Activated T-cell treated with anti-CD3 and anti-CD28 coated beads, Interleukin-2, amount 50 U/mL, for 24 hours (primary cell): Measurements from ENCODE around the gene CSRP1.
"Not testable (repeated sequence)": the region's sequence is repeated elsewhere in the genome, so short reads cannot be mapped to it uniquely, and the experiment has no call there.

Source experiments
- DNase-seq: peaks from one replicate; pipeline ENCODE4 v3.0.0-alpha.2; 2020
- H3K27ac Mint-ChIP-seq: 2 replicates; pipeline ENCODE4 v1.8.0; 2020; ENCODE audit warnings: mild to moderate bottlenecking, mixed read lengths
- H3K27me3 Mint-ChIP-seq: 2 replicates; pipeline ENCODE4 v1.8.0; 2020; ENCODE audit warnings: mixed read lengths
- H3K36me3 Mint-ChIP-seq: 2 replicates; pipeline ENCODE4 v1.8.0; 2020; ENCODE audit warnings: low read depth, mixed read lengths
- H3K4me1 Mint-ChIP-seq: 2 replicates; pipeline ENCODE4 v1.8.0; 2020; ENCODE audit warnings: low read depth, mixed read lengths
- H3K4me3 Mint-ChIP-seq: 2 replicates; pipeline ENCODE4 v1.8.0; 2020; ENCODE audit warnings: mild to moderate bottlenecking, moderate library complexity, mixed read lengths
- H3K9me3 Mint-ChIP-seq: 2 replicates; pipeline ENCODE4 v1.8.0; 2020; ENCODE audit warnings: mixed read lengths

Gene CSRP1

DNA sequence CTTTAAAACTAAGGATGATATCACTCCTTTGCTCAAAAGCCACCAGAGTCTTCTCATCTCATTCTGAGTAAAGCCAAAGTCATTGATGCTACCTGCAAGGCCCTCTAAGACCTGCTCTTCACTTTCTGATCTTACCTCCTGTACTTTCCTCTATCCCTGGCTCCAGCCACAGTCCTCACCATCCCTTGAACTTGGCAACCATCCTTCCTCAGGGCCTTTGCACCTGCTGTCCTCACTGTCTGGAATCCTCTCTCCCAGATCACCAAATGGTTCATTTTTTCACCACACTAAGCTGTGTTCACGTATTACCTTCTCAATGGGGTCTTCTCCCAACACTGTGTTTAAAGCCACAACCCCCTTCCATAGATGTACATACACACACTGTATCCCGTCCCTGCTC lies 33.6 kb downstream of the CSRP1 start:
- H3K27me3 Mint-ChIP-seq = peaks cover 67% of the 10 kb centered on the region
- H3K4me1 Mint-ChIP-seq = peaks cover 7% of the 10 kb centered on the region

DNA sequence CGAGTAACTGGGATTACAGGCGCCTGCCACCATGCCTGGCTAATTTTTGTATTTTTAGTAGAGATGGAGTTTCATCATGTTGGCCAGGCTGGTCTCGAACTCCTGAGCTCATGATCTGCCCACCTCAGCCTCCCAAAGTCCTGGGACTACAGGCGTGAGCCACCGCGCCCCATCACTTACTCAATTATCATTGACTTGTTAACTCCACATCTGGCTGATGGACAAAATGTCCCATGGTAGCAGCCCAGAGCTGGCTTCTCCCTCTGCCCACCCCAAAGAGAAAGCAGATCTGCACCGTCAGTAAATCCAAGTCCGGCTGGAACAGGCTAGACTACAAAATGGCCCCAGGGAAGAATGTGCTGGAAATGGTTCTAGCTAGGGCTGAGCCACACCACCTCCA lies 34.6 kb downstream of the CSRP1 start:
- not testable (repeated sequence) for H3K27ac Mint-ChIP-seq, H3K36me3 Mint-ChIP-seq, H3K9me3 Mint-ChIP-seq, DNase-seq, H3K4me1 Mint-ChIP-seq, H3K4me3 Mint-ChIP-seq
- H3K27me3 Mint-ChIP-seq = peaks cover 66% of the 10 kb centered on the region

More for the DNA sequence above, 33.6 kb downstream of the CSRP1 start:
- no peaks in the 10 kb centered on the region for H3K36me3 Mint-ChIP-seq
- H3K9me3 Mint-ChIP-seq = no peaks in the 10 kb centered on the region
- H3K4me3 Mint-ChIP-seq = no peak overlapping the region
- no peak overlapping the region for H3K27ac Mint-ChIP-seq
- DNase-seq = no peak

DNA sequence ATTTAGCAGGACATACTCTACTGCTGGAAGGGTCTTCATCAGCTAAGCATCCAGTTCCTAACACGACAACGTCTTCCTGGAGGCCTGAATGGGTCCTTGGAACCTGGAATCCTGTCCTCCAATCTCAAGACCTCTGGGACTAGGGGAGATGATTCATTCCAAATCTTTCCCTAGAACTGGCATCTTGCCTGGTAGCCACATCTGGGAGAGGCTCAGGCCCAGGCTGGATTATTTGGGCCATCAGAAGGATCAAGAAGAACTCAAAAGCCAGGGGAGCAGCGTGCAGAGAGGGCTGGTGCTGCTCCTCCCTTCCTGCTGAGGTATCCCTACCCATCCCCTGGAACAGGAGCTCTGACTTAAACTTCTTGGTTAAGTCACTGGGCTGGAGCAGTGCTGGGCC lies 35.2 kb downstream of the CSRP1 start:
- Mint-ChIP-seq H3K4me3 (no peak overlapping the region), H3K27me3 (peaks cover 63% of the 10 kb centered on the region), H3K4me1 (peaks cover 7% of the 10 kb centered on the region), H3K9me3 (no peaks in the 10 kb centered on the region), H3K27ac (no peak overlapping the region), H3K36me3 (no peaks in the 10 kb centered on the region)
- no peak for DNase-seq

DNA sequence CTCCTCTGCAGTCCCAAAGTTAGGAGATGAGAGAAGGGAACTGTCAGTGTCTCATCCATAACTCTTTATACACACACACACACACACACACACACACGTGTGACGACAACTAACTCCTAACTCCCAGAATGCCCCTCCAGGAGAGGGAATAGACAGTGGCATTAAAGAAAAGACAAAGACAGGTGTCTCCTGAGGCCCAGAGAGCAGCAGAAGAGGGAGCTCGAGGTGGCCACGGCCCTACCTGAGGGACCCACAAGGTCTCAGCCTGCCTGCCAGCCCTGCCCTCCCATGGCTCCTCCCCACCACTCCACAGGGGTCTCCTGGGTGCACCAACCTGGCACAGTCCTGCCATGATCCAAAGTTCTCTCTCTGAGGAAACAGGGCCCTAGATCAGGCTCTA lies 36.3 kb downstream of the CSRP1 start:
- Mint-ChIP-seq H3K4me1 (peaks cover 7% of the 10 kb centered on the region), H3K9me3 (no peaks in the 10 kb centered on the region), H3K4me3 (no peak overlapping the region), H3K27me3 (peaks cover 59% of the 10 kb centered on the region), H3K36me3 (no peaks in the 10 kb centered on the region), H3K27ac (no peak overlapping the region)
- no peak for DNase-seq

DNA sequence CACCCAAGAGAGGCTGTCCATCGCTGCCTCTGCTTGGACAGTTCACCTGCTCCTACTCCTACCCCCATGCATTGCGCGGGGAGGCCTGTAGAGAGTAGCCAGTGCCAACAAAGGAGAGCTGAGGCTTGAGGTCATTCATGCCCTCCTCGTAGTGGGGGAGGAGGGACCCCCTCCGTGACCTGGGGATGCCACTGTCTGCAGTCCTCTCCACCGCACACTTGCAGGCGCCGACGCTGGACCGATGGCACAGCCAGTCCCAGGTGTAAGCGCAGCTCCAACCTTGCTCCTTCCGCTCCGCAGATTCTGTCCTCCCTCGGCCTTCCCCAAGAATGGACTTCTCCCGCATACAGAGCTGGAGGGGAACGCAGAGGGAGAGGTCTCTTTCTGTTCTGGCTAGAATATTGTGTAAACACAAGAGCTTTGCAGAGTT lies 37.3 kb downstream of the CSRP1 start:
- DNase-seq = no peak
- H3K36me3 Mint-ChIP-seq = no peaks in the 10 kb centered on the region
- H3K4me1 Mint-ChIP-seq = peaks cover 7% of the 10 kb centered on the region
- no peak overlapping the region for H3K27ac Mint-ChIP-seq
- H3K4me3 Mint-ChIP-seq = peak overlapping the region; percentile 45
- peaks cover 59% of the 10 kb centered on the region for H3K27me3 Mint-ChIP-seq
- H3K9me3 Mint-ChIP-seq = no peaks in the 10 kb centered on the region

DNA sequence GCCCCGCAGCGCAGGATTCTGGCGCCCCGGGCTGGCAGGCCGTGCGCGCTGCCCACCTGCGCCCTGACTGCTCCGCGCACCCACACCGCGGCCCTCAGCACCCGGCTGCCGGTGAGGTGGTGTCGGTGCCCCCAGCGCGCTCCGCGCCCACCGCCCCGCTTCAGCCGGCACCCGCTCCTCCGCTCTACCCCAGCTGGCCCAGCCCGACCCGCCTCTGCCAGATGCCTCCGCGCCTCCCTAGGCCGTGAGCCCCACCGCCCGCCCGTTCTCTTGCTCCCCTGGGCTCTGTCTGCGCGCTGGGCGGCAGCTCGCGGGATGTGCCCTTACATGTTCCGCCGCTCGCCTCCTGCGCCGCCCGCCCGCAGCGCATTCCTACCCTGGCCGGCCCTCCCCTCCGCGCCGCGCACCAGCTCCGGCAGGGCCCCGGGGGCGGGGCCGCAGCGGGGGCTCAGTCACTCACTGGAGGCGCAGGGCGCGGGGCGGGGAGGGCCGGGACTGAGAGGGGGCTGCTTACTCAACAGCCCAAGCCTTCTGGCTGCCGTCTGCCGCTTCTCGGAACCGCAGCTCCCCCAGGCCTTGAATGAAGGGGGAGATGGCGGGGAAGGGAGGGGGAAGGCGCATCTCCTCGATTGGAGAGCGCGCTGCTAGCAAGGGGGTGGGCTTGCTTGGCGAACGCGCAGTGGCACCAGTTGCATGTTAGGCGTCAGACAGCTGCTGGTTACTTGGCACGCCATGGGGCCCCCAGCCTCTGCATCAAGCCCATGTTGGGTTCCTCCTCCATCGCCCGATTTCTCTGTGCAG lies 37.9 kb downstream of the CSRP1 start, which contains the start of gene PHLDA3:
PHLDA3 (minus strand) TSS at position 345 of the 801 bp plus-strand sequence. CDS start 402 bp downstream, outside the sequence.
- H3K36me3 Mint-ChIP-seq = no peaks in the 10 kb centered on the region
- H3K9me3 Mint-ChIP-seq = no peaks in the 10 kb centered on the region
- H3K4me3 Mint-ChIP-seq = peak within 1 kb of the TSS; percentile 68
- peak; percentile 59 for DNase-seq
- H3K27ac Mint-ChIP-seq = no peak within 1 kb of the TSS
- H3K4me1 Mint-ChIP-seq = peaks cover 7% of the 10 kb centered on the region
- peaks cover 59% of the 10 kb centered on the region for H3K27me3 Mint-ChIP-seq

DNA sequence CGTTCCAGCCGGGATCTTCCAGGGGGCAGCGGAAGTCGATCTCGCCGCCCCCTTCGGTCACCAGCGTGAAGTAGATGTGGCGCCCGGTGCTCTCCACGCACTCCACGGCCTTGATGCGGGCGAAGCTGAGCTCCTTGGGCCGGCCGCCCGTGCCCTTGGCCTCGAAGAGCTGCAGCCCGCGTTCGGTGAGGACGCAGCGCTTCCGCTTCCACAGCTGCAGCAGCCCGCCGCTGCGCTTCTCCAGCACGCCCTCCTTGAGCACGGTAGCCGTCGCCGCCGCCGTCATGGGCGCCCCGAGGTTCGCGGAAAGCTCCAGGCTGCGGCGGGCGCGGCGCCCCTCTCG lies 38.5 kb downstream of the CSRP1 start:
- Mint-ChIP-seq H3K36me3 (no peaks in the 10 kb centered on the region), H3K4me3 (peak overlapping the region; percentile 68), H3K27ac (no peak overlapping the region), H3K27me3 (peaks cover 58% of the 10 kb centered on the region), H3K4me1 (peaks cover 7% of the 10 kb centered on the region), H3K9me3 (no peaks in the 10 kb centered on the region)
- DNase-seq = no peak

DNA sequence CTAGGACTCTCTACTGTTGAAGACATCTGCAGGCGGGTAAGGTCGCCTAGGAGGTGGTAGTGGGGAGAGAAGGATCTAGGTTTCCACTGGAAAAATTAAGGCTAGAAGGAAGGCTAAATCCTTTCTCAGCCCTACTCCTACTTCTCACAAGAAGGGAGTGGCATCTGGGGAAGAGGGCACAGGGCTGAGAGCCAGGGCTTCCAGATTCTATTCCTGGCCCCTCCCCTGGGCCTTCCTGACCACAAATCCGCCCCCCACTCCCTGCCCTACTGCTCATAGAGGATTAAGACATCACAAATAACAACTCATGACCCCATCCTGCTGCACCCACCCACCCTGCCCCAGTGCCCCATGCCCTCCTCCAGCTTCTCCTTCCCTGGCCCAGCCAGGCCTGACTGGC lies 40.4 kb downstream of the CSRP1 start:
- Mint-ChIP-seq H3K4me3 (no peak overlapping the region), H3K9me3 (no peaks in the 10 kb centered on the region), H3K4me1 (peaks cover 7% of the 10 kb centered on the region)

DNA sequence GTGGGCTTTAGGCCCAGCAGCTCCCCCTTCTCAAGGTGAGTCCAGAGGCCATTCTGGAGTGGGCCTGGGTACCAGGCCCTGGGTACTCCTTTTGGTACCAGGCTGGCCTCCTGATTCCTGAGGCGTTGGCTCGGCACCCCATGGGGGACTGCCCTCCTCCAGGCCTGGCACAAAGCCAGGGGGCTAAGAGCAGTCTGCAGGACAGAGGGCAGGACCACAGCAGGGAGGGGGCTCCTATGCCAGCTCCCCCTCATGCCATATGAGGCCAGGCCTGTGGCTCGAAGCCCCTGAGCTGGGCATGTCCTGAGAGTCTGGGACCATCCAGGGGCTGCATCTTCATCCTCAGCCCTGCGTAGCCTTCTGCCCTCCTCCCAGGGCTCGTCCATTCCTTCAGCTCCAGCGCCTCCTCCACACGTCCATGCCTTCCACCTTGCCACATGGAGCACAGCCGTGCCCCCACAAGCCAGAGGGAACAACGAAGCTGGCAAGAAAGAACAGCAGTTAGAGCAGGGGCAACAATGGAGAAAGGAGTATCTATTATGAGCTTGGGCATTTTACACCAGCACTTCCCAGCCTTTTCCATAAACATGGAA lies 41.1 kb downstream of the CSRP1 start:
- Mint-ChIP-seq H3K4me1 (peaks cover 7% of the 10 kb centered on the region), H3K27me3 (peaks cover 38% of the 10 kb centered on the region), H3K27ac (no peak overlapping the region), H3K36me3 (no peaks in the 10 kb centered on the region), H3K4me3 (no peak overlapping the region), H3K9me3 (no peaks in the 10 kb centered on the region)
- no peak for DNase-seq

More for the DNA sequence above, 40.4 kb downstream of the CSRP1 start:
- Mint-ChIP-seq H3K27ac (no peak overlapping the region), H3K36me3 (no peaks in the 10 kb centered on the region), H3K27me3 (peaks cover 45% of the 10 kb centered on the region)
- DNase-seq = no peak

DNA sequence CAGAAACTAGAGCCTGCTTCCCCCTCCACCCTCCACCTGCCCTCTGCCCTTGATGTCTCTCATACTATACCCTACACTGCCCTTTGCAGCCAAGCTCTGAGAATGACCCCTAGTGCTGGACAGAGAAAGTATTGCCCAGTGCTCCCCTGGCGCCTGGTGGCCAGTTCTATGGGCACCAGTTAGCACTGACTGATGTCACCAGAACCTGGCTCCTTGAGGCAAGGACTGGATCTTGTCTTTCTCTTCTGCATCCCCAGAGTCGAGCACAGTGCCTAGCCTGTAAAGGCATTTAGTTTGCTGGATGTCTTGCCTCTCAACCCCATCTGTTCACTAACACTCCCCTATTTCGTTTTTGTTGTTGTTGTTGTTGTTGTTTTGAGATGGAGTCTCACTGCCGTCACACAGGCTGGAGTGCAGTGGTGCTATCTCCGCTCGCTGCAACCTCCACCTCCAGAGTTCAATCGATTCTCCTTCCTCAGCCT lies 43.8 kb downstream of the CSRP1 start:
- H3K27me3 Mint-ChIP-seq = peaks cover 14% of the 10 kb centered on the region
- no peaks in the 10 kb centered on the region for H3K4me1 Mint-ChIP-seq
- H3K27ac Mint-ChIP-seq = no peak overlapping the region
- no peaks in the 10 kb centered on the region for H3K36me3 Mint-ChIP-seq
- DNase-seq = no peak
- H3K9me3 Mint-ChIP-seq = no peaks in the 10 kb centered on the region
- no peak overlapping the region for H3K4me3 Mint-ChIP-seq

DNA sequence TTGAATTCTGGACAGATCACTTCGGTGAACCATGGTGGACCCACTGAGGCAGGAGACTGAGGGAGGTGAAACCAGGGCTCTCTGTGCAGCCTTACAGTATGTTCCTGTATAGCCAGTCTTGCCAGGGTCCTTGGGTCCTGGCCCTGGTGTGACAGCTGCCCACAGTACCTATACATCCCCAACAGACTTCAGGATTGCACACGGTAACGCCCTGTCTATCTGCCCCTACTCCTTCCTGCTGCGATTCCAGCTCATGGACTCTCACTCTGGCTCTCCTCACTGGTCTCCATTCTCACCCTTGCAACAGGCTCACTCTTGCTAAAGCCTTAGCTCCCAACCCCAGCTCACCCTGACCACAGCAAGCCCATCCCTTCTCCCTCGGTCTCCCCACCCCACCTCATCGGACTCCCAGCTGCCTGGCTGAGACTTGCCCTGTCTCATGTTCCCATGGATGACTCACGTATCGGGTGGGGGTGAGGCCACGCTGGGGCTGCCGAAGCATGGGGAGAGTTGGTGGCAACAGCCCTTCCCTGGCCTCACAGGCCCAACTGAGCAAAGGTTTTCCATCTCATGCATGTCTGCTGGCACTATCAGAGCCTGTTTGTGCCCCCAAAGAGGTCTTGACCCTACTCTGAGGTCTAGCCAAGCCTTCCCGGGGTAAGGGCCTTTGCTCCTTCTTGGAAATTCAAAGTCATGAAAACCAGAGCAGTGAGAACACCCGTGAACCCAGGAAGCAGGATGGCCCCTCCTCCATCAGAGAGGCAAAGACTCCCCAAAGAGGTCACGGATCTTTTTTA lies 45.1 kb downstream of the CSRP1 start:
- H3K27me3 Mint-ChIP-seq = peaks cover 14% of the 10 kb centered on the region
- no peaks in the 10 kb centered on the region for H3K36me3 Mint-ChIP-seq
- H3K4me1 Mint-ChIP-seq = no peaks in the 10 kb centered on the region
- no peak overlapping the region for H3K4me3 Mint-ChIP-seq
- H3K27ac Mint-ChIP-seq = no peak overlapping the region
- H3K9me3 Mint-ChIP-seq = no peaks in the 10 kb centered on the region
- DNase-seq = no peak

DNA sequence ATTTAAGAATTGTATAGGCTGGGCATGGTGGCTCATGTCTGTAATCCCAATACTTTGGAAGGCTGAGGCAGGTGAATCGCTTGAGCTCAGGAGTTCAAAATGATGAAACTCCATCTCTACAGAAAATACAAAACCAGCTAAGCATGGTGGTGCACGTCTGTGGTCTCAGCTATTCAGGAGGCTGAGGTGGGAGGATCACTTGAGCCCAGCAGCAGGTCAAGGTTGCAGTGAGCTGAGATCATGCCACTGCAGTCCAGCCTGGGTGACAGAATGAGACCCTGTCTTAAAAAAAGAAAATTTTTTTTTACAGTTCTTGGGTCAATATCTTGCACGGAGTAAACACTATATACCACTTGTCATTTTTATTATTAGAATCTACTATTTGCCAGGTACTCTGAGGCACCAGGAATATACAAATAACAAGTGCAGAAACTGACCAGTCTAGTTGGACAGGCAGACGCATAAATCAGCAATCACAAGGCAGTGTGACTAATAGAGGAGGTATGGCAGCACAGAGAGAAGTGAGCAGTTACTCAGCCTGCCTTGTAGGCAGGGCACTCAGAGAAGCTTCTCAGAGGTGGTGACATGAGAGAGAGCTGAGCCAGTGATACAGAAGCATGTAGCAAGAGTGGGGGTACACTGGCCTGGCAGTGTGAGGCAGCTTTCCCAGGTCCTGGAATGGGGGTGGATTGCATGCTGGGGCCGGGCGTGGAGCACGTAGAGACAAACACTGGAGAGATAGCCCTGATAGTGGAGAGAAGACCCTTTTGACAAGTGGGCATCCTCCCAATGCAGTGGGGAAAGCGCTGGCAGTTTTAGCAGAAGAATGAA lies 45.9 kb downstream of the CSRP1 start:
- Mint-ChIP-seq H3K4me1 (no peaks in the 10 kb centered on the region), H3K27ac (no peak overlapping the region), H3K27me3 (peaks cover 13% of the 10 kb centered on the region), H3K36me3 (no peaks in the 10 kb centered on the region), H3K9me3 (no peaks in the 10 kb centered on the region), H3K4me3 (no peak overlapping the region)
- no peak for DNase-seq

DNA sequence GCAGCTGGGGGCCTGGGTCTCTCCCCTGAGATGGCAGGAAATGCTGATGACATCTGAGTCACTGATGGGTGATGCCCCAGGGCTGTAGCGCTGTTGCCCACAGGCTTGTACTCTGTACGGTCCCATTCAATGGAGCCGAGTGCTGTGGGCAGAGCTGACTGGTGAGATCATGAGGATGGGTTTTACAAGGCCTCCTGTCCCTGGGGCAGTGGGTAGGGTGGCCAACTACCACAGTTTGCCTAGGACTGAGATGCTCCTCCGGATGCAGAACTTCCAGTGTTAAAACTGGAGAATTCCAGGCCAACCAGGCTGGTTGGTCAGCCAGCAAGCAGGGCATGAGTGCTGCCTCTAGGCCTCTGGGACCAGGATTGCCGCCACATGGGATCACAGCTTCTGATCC lies 47.1 kb downstream of the CSRP1 start:
- Mint-ChIP-seq H3K4me1 (peaks cover under 1% of the 10 kb centered on the region), H3K9me3 (no peaks in the 10 kb centered on the region), H3K36me3 (no peaks in the 10 kb centered on the region), H3K27me3 (peaks cover 14% of the 10 kb centered on the region), H3K27ac (no peak overlapping the region), H3K4me3 (no peak overlapping the region)
- DNase-seq = no peak

DNA sequence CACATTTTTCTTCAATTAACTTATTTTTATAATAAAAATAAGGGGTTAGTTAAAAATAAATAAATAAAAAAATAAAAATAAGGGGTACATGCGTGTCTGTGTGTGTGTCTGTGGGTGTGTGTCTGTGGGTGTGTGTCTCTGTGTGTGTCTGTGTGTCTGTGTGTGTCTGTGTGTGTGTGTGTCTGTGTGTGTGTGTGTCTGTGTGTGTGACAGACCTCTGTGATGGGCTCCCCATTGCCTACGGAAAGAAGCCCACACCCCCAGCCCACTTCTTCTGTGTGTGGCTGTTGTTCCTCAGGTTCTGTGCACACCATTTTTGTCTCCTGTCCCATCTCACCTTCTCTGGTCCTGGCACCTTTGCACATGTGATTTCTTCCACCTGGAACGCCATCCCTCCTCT lies 47.9 kb downstream of the CSRP1 start:
- no peaks in the 10 kb centered on the region for H3K9me3 Mint-ChIP-seq
- no peak overlapping the region for H3K27ac Mint-ChIP-seq
- H3K27me3 Mint-ChIP-seq = peaks cover 17% of the 10 kb centered on the region
- no peaks in the 10 kb centered on the region for H3K36me3 Mint-ChIP-seq
- no peak overlapping the region for H3K4me3 Mint-ChIP-seq
- peaks cover 7% of the 10 kb centered on the region for H3K4me1 Mint-ChIP-seq
- DNase-seq = no peak
